K562 (cell line): ENCODE measurements around the gene ACTR8. TPM values are rescaled to one million over a fixed set of nuclear protein-coding genes. Genes with fewer than 3 reads are reported as not detected.

Experiments used
- ATF1 ChIP-seq, 2 experiments: fragments of 450-650 bp in 1 of 2; IDR thresholded peaks; 2 replicates each; pipeline ENCODE4 v1.6.1; 2016; ENCODE audit warnings: missing compliant biosample characterization in 1 of 2, missing genetic modification characterization in 1 of 2
- ATF7 ChIP-seq: fragments of 450-650 bp; IDR thresholded peaks from 2 replicates; pipeline ENCODE4 v1.7.1; 2014; ENCODE audit warnings: mild to moderate bottlenecking, moderate library complexity
- BCOR ChIP-seq: fragments of 450-650 bp; IDR thresholded peaks from 2 replicates; pipeline ENCODE4 v1.6.1; 2016
- CREM ChIP-seq: IDR thresholded peaks from 2 replicates; pipeline ENCODE4 v1.6.1; 2014; ENCODE audit warnings: antibody characterized with exemption, low read depth
- ELF1 ChIP-seq: fragments of 200-800 bp; sonication (Bioruptor generic); IDR thresholded peaks from 2 replicates; pipeline ENCODE4 v1.6.1; 2016; ENCODE audit warnings: missing genetic modification characterization, missing compliant biosample characterization
- HNRNPK ChIP-seq: fragments of 200-400 bp; formaldehyde crosslinking; IDR thresholded peaks from one replicate; pipeline ENCODE4 v1.6.1; 2018; ENCODE audit warnings: mild to moderate bottlenecking, low read depth, low read length; ENCODE audit not compliant: poor library complexity, severe bottlenecking
- JUND ChIP-seq, 2 experiments: IDR thresholded peaks; 2 replicates in 1 of 2; 3 replicates in 1 of 2; pipeline ENCODE4 v1.6.1; 2011; ENCODE audit warnings: borderline replicate concordance in 2 of 2, low read depth in 2 of 2, low read length in 2 of 2, improper control_type of control experiment in 1 of 2, missing biosample characterization in 1 of 2, missing genetic modification characterization in 1 of 2, missing genetic modification reagents in 1 of 2
- KAT2B ChIP-seq: IDR thresholded peaks from one replicate; pipeline ENCODE4 v1.6.1; 2012; ENCODE audit warnings: low read depth, mild to moderate bottlenecking, control low read depth, inconsistent platforms, low read length, moderate library complexity
- KDM5B ChIP-seq: fragments of 200-600 bp; sonication (generic); IDR thresholded peaks from 2 replicates; pipeline ENCODE4 v1.6.1; 2012; ENCODE audit warnings: low read depth, mild to moderate bottlenecking, moderate library complexity, low read length, control low read depth, inconsistent platforms; ENCODE audit not compliant: insufficient replicate concordance
- MAFF ChIP-seq: IDR thresholded peaks from 2 replicates; pipeline ENCODE4 v1.6.1; 2012; ENCODE audit warnings: low read length, improper control_type of control experiment
- NFE2L1 ChIP-seq: fragments of 450-650 bp; IDR thresholded peaks from 2 replicates; pipeline ENCODE4 v1.6.1; 2016; ENCODE audit warnings: missing genetic modification characterization, low read depth, mild to moderate bottlenecking, missing compliant biosample characterization, moderate library complexity, borderline replicate concordance
- NFRKB ChIP-seq: fragments of 450-650 bp; IDR thresholded peaks from 2 replicates; pipeline ENCODE4 v1.6.1; 2016; ENCODE audit warnings: low read depth
- PKNOX1 ChIP-seq: fragments of 450-650 bp; IDR thresholded peaks from 2 replicates; pipeline ENCODE4 v1.6.1; 2016
- POLR2B ChIP-seq: fragments of 450-650 bp; IDR thresholded peaks from 2 replicates; pipeline ENCODE4 v1.6.1; 2018; ENCODE audit warnings: low read depth; ENCODE audit not compliant: partially characterized antibody
- PRMT5 ChIP-seq: sonication (generic); formaldehyde crosslinking; IDR thresholded peaks from 2 replicates; pipeline ENCODE4 v1.5.0; 2020; ENCODE audit warnings: missing genetic modification reagents
- RBBP5 ChIP-seq: fragments of 200-600 bp; sonication (generic); IDR thresholded peaks from 2 replicates; pipeline ENCODE4 v1.6.1; 2012; ENCODE audit warnings: borderline replicate concordance, mild to moderate bottlenecking, low read length, control low read depth, inconsistent platforms; ENCODE audit not compliant: insufficient read depth, poor library complexity, severe bottlenecking
- SMAD4 ChIP-seq: fragments of 250-450 bp; sonication (Bioruptor Pico); conservative IDR thresholded peaks from 2 replicates; pipeline ENCODE4 v1.8.0; 2021; ENCODE audit warnings: inconsistent platforms, mild to moderate bottlenecking, moderate library complexity
- SOX6 ChIP-seq: fragments of 450-650 bp; IDR thresholded peaks from 2 replicates; pipeline ENCODE4 v1.6.1; 2014; ENCODE audit warnings: mild to moderate bottlenecking
- TAL1 ChIP-seq: fragments of 450-650 bp; IDR thresholded peaks from 2 replicates; pipeline ENCODE4 v1.6.1; 2016; ENCODE audit warnings: mild to moderate bottlenecking
- ZNF263 ChIP-seq: sonication (generic); formaldehyde crosslinking; IDR thresholded peaks from 2 replicates; pipeline ENCODE4 v1.8.0; 2022; ENCODE audit warnings: mild to moderate bottlenecking, missing genetic modification reagents, borderline replicate concordance
- ZNF311 ChIP-seq: fragments of 250-450 bp; sonication (Bioruptor Pico); IDR thresholded peaks from 2 replicates; pipeline ENCODE4 v1.4.0; 2020; ENCODE audit warnings: mild to moderate bottlenecking, moderate library complexity
- ZNF316 ChIP-seq: fragments of 450-650 bp; IDR thresholded peaks from 2 replicates; pipeline ENCODE4 v1.6.1; 2016
- ZNF707 ChIP-seq: fragments of 250-450 bp; sonication (Bioruptor Pico); conservative IDR thresholded peaks from 2 replicates; pipeline ENCODE4 v1.8.0; 2022; ENCODE audit warnings: inconsistent platforms, mild to moderate bottlenecking, moderate library complexity
- polyA plus RNA-seq, 8 experiments: library from polyadenylated mRNA; depleted of rRNA in 4 of 8; stranded (reverse) in 5 of 8; unstranded in 3 of 8; fragments of >200 nt; fragmentation: Nextera tagmentation in 2 of 8; fragmentation: Illumina TruSeq in 1 of 8; extraction: Ambion mirVana in 2 of 8; extraction: Trizol in 1 of 8; gene quantifications; 2 replicates each; pipeline versions ENCODE4 v1.2.1 to v1.2.3, GENCODE V29; 2011 to 2014; ENCODE audit warnings: inconsistent platforms in 1 of 8, missing spikeins in 1 of 8
- total RNA-seq, 7 experiments: library from RNA; depleted of rRNA in 6 of 7; stranded (reverse); fragments of >200 nt in 6 of 7; fragmentation: Illumina TruSeq in 2 of 7; extraction: Trizol in 2 of 7; gene quantifications; 2 replicates each; pipeline versions ENCODE4 v1.2.1 to v1.2.3, GENCODE V29; 2011 to 2021; ENCODE audit warnings: low replicate concordance in 1 of 7
- TF ChIP-seq, protein P1 (sequence below): fragments of 250-450 bp; sonication (Bioruptor Pico); IDR thresholded peaks from 2 replicates; pipeline ENCODE4 v1.5.0; 2021
- TF ChIP-seq, protein P2 (sequence below): sonication (generic); formaldehyde crosslinking; IDR thresholded peaks from 2 replicates; pipeline ENCODE4 v1.8.1; 2022; ENCODE audit warnings: missing genetic modification reagents

ACTR8 gene
- total and polyA plus RNA-seq, 9 of the 15 experiments (the other 6 are each of a cell fraction or from before 2014, with no cell fraction given) = 4.8 to 24.2 (median 17.5) TPM

DNA sequence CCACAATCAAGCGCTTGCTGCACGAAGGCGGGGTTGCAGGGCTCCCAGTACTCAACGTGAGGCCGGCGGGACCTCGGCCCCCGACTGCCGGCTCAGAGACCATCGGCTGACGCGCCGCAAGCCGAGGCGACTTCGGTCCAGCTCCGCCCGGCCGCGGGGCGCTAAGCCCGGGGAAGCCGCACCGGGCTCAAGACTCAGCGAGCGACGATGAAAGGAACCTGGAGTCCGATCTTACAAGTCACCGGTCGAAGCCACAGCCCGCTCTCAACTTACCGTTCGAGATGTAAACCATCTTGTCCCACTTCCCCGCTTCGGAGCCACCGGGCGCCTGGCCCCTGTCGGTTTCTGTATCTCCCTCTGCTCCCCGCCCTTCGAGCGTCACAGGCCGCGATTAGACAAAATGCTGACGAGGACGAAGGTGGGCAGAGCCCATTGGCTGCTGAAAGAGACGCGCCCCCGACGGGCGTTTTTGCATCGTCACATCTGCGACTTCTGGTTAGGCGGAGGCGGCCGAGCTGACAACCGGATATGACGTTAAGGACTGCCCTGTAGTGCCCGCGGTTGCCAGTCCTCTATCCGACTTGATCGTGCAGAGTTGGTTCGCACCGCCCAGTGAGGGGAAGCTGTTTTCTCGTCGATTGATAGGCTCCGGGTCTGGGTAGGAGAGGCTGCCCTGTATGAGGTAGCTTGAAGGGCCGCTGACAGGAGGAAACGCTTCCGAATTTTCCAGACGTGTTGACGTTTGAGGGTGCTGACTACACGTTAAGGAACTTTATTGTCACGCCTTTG, 9.7 kb upstream of the ACTR8 start, which contains the start of gene SELENOK (continued):
- TF ChIP-seq, protein P1, sequence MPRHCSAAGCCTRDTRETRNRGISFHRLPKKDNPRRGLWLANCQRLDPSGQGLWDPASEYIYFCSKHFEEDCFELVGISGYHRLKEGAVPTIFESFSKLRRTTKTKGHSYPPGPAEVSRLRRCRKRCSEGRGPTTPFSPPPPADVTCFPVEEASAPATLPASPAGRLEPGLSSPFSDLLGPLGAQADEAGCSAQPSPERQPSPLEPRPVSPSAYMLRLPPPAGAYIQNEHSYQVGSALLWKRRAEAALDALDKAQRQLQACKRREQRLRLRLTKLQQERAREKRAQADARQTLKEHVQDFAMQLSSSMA (CRISPR knock-in tag) = no peak
- TF ChIP-seq PRMT5 (CRISPR knock-in tag) (no peak), PKNOX1 (peak; percentile 74), SMAD4 (CRISPR knock-in tag) (no peak), KDM5B (peak; percentile 66), ZNF311 (CRISPR knock-in tag) (no peak), ATF7 (peak; percentile 74), JUND (IDR thresholded peaks at IDR 0.05; ENCODE audit: borderline replicate concordance, low read depth, low read length) (peak; percentile 25; the same call in 1 of the 2 replicates), JUND (tag; IDR thresholded peaks at IDR 0.05; ENCODE audit: borderline replicate concordance, low read depth, low read length) (peak; percentile 21; the same call in 1 of the 3 replicates), RBBP5 (peak; percentile 73), BCOR (0 out of 2 replicates have a peak, but pooled peaks have one; percentile 11), ELF1 (0 out of 2 replicates have a peak, but pooled peaks have one; percentile 35), ATF1 (CRISPR knock-in tag; IDR thresholded peaks at IDR 0.05) (peak; percentile 68), ATF1 (tag; IDR thresholded peaks at IDR 0.05) (peak; percentile 98), KAT2B (no peak), POLR2B (peak; percentile 85), NFRKB (0 out of 2 replicates have a peak, but pooled peaks have one; percentile 43), HNRNPK (no peak), SOX6 (peak; percentile 9; the same call in 1 of the 2 replicates), TAL1 (no peak), ZNF316 (peak; percentile 100), MAFF (peak; percentile 62), ZNF707 (CRISPR knock-in tag) (no peak), NFE2L1 (no peak), ZNF263 (CRISPR knock-in tag) (no peak), CREM (peak; percentile 99)
- TF ChIP-seq, protein P2, sequence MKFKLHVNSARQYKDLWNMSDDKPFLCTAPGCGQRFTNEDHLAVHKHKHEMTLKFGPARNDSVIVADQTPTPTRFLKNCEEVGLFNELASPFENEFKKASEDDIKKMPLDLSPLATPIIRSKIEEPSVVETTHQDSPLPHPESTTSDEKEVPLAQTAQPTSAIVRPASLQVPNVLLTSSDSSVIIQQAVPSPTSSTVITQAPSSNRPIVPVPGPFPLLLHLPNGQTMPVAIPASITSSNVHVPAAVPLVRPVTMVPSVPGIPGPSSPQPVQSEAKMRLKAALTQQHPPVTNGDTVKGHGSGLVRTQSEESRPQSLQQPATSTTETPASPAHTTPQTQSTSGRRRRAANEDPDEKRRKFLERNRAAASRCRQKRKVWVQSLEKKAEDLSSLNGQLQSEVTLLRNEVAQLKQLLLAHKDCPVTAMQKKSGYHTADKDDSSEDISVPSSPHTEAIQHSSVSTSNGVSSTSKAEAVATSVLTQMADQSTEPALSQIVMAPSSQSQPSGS (CRISPR knock-in tag) = no peak
